Muscle of arm (tissue), 12 donors: Measurements from ENCODE around the gene IQGAP2. TPM values are rescaled to one million over a fixed set of nuclear protein-coding genes. Genes with fewer than 3 reads are reported as not detected.
"Not testable (repeated sequence)": the region's sequence is repeated elsewhere in the genome, so short reads cannot be mapped to it uniquely, and the experiment has no call there.

Experiments used
- DNase-seq: peaks from one replicate; pipeline ENCODE4 v3.0.0-alpha.2; 2013
- polyA plus RNA-seq, 12 donors: library from polyadenylated mRNA; unstranded; fragments of 120-200 nt; gene quantifications; one replicate each; pipeline ENCODE4 v1.2.1, GENCODE V29; 2013; ENCODE audit not compliant: insufficient read length in 12 of 12

IQGAP2 gene
- polyA plus RNA-seq, 12 donors = 7.7 to 38.7 (median 13.0) TPM; not detected in 1

DNA sequence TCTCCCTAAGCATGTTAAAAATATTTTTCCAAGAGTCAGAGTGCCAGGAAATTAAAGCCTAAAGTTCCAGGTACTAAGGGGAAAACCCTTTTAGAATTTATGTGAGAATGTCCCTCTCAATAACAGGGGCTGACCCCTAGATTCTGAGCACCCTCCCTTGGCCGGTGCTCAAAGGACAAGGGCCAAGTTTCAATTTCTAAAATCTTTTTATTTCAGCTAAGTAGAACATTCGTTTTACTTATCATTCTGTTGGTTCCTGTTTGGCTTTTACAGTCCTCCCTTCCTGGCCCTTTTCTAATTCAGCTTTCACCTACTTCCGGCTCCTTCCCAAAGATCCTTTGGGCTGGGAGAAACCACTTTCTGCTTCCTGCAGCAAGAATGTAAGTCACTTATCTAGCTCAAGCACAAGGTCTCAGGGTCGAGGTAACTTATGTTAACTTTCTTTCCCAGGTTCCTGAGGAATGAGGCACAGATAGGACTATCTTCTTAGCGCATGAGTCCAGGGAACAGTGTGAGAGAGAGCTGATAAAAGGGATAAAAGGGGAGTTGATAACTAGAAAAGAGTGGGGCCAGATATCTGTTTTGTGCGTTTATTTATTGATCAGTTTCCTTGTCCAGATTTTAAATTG lies 254.7 kb downstream of the IQGAP2 start:
- no peak for DNase-seq

DNA sequence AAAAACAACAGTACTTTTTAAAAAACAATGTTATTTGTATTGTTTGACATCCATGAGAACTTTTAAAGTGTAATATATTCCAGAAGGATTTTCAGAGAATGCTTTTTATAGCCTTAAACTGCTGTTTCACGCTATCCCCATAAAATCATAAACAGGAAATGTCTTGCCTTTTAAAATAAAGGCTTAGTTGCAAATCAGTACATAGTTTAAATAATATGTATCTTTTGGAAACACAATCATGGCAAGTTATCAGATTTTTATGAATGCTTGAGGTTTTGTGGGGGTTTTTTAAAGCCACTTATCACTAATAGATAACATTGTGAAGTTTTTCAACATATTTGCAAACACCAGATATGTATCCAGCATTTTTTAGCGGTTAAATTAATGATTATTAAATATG lies 257.3 kb downstream of the IQGAP2 start:
- no peak for DNase-seq

DNA sequence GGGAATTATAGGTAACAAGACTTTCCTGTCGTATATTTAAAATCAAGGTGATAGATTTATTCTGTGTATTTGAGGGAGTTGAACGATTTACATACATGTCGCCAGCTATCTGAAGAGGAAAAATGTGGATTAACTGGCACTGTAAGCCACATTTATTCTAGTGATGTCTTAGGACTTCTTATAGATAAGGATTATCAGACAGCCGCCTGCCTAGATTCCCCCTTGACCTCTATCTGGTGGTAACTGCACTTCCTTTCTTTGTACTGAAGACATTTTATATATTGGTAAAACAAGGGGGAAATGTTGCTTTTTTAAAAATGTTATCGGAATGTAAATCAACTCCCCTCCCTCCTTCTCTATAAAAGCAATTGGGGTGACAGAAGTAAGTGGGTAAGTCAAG lies 259.4 kb downstream of the IQGAP2 start:
- no peak for DNase-seq

DNA sequence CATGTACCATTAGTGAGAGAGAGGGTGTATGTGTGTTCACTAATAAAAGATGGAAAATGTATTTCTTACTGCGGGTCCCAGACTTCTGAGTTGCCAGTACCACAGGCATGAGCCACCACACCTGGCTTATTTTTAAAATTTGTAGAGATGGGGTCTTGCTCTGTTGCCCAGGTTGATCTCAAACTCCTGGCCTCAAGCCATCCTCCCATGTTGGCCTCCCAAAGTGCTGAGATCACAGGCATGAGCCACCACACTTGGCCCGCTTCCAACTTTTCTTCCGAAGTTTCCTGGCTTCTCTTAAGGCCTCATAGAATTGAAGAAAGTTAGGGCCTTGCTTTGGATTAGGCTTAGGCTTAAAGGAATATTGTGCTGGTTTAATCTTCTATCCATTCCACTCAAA lies 260.5 kb downstream of the IQGAP2 start:
- no peak for DNase-seq

DNA sequence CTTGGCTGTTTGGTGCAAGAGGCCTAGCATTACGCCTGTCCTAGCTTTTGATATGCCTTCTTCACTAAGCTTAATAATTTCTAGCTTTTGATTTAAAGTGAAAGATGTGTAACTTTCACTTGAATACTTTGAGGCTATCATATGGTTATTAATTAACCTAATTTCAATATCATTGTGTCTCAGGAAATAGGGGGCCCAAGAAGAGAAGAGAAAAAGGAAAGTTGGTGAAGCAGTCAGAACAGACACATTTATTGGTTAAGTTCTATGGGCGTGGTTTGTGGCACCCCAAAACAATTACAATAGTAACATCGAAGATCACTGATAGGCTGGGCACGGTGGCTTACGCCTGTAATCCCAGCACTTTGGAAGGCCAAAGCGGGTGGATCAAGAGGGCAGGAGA lies 261.0 kb downstream of the IQGAP2 start:
- no peak for DNase-seq

DNA sequence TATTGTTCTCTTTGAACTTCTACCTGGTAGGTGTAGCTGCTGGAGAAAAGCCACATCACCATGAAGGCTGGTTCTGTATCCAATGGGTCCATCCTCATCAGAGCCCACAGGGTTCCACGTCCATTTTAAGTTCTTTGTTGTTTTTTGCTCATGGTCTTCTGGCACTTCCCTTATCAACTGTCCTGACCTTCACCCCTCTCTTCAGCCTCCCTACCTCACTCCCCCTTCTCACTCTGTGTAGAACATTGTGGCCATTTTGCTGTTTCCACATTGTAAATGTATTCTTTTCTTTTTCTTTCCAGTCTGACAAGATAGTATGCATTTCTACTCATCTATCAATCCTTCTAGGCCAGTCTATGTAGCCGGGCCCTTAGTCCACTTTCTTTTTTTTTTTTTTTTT lies 264.4 kb downstream of the IQGAP2 start:
- no peak for DNase-seq

DNA sequence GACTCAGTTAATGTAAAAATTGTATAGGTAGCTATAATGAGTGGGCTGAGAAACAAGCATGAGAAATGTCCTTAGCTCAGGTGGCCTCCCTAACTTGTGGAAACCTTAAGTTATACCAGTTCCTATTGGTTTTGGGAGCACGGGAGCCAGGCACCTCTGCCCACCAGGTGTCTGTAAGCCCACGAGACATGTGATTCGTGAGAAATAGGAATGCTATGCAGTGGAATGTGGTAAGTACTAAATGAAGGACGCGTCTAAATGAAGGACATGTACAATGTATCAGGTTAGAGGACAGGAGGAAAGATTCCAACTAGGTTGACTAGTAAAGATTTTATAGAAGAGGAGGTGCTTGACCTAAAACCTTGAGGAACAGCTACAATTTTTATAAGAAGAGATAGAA lies 266.2 kb downstream of the IQGAP2 start:
- no peak for DNase-seq

DNA sequence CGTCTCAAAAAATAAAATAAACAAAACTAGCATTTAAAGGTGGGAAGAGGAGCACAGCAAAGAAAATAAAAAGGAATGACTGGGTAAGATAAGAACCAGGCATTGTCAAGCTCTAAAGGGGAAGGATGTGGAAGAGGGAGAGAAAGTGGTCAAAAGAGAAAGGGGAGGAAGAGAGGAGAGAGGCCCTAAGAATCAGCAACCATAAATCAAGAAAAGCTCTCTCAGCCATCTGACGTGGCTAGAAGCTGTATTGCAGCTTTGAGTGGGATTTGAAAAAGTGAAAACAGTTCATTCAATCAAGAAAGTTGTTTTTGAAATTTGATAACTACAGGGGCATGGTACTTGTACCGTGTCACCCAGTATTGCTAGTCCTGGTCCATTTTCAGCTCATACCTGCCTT lies 267.4 kb downstream of the IQGAP2 start:
- no peak for DNase-seq

DNA sequence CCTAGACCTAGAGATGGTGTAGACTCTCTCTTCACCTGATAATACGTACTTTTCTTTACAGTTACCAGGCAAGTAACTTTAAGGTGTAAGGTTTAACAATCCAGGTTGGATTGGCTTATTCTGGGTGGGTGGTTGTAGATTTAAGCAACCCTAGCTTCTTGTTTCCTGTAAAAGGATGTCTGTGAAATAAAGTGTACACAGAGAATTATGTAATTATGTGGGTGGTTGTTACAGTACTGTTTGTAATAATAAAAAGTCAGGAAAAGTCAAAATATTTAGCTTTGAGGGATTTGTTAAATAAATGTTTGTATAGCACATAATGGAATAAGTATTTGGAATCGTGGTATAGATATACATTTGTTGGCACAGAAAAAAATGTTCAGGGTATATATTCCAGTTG lies 269.2 kb downstream of the IQGAP2 start:
- DNase-seq = no peak

DNA sequence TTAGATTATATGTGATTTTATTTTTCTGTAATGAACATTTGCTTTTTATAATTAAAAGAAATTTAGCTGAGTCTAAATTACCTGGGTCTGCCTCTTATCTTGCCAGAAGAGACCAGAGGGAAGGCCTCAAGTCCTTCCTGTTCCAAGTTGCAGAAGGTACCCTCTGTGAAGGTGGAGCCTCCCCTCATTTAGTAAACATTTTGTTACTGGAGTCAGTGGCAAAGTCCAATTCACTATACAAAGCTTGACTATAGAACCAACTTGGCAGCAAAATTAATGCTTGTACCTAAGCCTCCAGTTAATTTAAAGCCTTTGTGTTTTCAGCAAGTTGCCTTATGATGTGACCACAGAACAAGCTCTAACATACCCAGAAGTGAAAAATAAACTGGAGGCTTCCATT lies 270.0 kb downstream of the IQGAP2 start:
- DNase-seq = no peak

DNA sequence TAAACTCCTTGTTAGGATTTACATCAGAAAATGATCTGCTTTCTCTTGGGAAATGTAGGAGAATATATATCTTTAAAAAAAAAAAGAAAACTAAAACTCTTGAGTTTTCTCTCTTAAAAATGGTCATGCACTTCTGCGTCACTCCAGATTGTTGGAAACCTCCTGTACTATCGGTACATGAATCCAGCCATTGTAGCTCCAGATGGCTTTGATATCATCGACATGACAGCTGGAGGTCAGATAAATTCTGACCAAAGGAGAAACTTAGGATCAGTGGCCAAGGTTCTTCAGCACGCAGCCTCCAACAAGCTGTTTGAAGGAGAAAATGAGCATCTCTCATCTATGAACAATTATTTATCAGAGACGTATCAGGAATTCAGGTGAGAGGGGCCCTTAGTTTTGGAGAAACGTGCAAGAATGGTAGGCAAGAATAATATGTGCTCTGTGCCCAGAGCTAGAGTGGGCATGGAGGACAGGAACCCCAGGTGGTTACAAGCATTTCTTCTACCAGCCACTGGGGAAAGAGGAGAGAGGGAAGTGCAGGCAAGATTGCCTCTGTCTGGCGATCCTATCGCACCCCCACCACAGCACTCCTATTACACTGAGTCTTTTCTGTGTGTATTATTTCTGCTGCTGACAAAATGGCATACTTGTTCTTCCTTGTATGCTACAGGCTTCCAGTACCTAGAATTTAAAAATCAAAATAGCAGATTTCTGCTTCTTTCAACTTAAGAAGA lies 271.4 kb downstream of the IQGAP2 start:
- no peak for DNase-seq

DNA sequence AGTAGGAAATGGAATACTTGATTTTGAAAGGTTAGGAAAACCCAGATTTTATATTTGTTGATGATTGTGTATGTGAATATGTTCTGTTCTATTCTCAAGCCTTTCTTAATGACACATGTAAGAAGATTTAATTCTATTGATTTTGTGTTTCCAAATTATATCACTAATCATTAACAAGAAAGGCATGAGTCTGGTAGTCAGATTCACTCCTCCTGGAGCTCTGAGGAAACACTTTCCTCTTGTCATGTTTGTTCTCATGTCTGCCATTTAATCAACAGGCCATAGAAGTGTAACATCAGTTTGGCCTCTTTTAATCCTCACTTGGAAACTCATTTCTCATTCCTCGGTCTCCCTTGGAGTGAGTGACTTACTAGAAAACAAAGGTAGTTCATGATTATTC lies 272.3 kb downstream of the IQGAP2 start:
- no peak for DNase-seq

DNA sequence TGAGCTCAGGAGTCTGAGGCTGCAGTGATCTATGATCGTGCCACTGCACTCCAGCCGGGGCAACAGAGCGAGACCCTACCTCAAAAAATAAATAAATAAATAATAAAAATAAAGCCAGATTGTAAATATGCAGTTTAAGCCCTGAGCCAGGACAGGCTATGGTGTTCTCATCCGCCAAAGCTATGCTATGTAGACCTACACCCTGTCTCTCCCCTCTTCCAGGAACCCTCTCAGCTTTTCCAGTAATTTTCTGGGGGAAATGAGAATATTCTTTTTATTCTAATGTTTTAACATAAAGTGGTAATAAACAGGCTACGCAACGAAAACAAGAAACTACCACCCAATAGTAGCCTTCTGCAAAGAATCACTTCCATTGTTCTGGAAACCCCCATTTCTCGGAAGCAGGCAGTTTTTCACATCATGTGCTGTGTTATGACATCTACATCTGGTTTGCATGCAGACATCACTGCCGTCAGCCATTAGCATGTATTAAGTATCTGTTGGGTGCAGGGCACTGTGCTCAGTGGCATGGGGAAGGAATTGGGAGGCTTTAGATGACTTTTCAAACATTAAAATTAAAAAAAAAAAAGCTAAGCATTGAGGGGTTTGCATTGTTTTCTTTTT lies 274.9 kb downstream of the IQGAP2 start:
- DNase-seq = no peak

DNA sequence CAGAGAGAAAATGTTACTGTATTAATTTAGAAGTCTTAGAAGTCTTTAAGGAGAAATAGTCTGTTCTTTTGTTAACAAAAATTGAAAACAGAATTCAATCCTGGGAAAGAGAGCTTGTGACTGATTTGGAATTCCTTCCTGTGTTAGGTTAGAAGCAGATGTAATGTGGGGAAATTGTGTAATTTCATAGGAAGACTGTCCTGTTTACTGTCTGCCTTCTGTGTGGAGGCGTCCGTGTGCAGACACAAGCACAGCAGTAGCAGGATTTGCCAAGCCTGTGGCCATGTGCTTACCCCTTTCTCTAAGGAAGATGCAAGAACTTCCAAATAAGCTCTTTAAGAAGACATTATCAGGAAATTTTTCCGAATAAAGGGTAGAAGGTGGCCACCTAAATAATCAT lies 276.1 kb downstream of the IQGAP2 start:
- DNase-seq = no peak

DNA sequence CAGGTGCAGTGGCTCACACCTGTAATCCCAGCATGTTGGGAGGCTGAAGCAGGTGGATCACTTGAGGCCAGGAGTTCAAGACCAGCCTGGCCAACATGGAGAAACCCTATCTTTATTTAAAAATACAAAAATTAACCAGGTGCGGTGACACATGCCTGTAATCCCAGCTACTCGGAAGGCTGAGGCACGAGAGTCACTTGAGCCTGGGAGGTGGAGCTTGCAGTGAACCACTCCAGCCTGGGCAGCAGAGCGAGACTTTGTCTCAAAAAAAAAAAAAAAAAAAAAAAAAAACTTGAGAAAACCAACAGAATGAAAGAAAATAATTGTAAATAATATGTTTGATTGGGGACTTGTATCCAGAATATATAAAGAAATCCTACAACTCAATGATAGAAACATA lies 277.7 kb downstream of the IQGAP2 start:
- not testable (repeated sequence) for DNase-seq

DNA sequence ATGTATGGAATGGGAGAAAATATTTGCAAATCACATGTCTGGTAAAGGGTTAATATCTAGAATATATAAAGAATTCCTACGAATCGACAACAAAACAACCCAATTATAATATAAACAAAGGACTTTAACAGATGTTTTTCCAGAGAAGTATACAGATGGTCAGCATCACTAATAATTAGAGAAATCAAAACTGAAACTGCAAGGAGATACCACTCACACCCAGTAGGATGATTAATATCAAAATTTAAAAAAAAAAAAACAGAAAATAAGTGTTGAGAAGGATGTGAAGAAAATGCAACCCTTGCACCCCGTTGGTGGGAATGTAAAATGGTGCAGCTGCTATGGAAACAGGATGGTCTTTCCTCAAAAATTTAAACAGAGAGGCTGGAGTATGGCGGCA lies 278.2 kb downstream of the IQGAP2 start:
- no peak for DNase-seq

DNA sequence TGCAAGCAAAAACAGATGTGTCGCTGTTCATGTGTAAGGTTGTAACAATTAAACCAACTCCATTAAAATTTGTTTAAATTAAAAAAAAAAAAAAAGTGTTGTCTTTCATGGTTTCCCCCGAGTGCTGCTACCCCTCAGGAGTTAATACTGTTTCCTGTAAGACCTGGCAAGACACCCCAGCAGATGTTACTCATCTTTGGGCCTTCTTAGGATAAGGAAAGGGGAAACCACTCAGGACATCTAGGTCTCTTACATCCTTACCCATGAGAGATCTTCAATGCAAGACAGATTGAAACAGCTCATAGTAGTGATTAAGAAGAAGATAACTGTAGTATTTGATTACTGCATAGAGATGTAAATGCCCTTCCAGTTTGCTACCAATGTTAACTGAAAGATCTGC lies 279.3 kb downstream of the IQGAP2 start:
- DNase-seq = no peak

DNA sequence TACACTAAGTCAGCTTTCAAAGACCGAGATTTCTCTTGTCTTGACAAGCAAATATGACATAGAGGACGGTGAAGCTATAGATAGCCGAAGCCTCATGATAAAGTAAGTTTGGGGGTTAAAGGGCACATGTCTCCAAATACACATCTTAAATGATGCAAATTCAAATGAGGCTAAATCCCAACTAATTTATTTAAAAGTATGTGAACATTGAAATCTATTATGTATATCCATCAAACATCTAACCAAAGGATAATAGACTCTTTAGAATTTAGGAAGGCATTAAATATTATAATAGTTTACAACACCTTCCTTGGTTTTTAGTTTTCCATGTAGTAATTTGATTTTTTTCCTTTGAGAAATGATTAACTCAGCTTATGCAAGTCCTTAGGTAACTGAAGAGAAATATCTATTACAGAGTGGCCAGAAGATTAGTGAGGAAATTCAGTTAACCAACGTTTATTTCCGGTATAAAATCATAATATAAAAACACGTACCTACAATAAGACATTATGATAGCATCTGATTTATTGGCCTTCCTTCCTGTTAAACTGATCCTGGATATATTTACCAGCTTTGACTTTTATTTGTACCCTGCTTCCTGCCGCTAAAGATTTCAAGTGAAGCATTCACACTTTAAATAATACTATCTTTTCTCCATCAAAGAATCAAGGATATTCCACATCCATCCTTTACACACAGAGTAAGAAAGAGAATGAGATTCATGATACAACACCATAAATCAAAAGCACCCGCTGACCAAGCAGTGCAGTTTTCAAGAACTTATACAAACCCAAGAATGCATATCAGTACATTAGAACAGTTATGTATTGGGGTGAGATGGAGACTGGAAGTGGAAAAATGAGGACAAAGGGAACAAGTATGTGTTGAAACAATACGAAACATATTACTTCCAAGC lies 281.0 kb downstream of the IQGAP2 start:
- no peak for DNase-seq

DNA sequence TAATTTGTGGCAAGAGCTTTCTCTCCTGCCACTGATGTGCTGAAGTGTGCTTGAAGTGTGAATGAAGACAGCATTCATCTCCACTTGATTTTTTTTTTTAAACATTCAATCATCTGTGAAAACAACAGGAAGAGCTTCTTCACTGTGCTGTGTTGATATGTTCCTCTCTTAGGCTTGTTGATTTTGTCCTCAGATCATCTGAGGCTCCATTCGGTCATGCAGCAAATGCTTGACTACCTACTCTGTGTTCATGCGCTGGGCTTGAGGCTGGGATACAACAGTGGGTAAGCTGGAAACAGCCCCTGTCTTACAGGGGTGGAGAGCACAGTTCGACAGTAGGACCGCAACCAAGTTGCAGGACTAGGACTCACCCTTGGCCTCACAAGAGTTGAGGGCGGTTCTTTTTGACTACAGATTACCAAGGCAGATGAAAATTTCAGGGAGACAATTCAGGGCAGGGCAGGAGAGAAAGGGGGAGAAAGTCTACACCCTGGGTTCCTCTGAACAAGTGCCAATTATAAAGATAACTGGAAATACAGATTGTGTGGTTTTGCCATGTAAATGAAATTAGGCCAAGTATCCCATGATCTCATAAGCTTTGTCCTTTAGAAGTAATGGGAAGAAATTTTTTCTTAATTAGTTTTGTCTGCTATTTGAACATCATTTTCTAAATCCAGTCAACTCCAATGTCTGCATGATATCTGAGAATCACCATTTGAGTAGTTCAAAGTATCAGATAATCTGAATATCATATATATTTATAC lies 281.9 kb downstream of the IQGAP2 start:
- no peak for DNase-seq

DNA sequence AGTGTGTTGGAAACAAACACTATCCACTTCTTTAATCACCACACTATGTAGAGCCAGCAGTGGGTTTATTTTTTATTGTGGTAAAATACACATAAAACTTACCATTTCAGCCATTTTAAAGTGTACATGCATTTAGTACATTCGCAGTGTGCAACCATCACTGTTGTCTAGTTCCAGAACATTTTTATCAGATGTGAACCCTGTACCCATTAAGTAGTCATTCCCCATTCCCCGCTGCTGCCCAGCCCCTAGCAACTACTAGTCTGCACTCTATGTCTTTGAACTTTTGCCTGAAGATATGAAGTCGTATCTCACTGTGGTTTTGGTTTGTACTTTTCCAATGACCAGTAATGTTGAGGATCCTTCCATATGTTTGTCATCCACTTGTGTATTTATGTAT lies 282.6 kb downstream of the IQGAP2 start:
- DNase-seq = no peak

DNA sequence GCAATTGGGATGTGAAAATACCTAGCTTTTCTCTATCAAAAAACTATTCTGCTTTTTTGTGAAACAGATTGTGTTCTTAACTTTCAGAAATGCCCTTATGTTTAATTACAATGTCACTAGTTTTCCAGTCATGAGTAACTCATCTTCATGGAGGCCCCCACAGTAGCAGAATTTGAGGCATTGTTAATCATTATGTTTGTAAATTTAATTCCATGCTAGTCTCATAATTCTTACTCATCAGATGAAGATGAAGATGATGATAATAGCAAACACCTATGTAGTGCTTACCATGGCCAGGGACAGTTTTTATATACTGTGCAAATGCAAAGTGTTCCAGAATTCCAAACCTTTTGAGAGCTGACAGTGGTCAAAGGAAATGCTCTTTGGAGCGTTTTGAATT lies 285.1 kb downstream of the IQGAP2 start:
- DNase-seq = no peak

DNA sequence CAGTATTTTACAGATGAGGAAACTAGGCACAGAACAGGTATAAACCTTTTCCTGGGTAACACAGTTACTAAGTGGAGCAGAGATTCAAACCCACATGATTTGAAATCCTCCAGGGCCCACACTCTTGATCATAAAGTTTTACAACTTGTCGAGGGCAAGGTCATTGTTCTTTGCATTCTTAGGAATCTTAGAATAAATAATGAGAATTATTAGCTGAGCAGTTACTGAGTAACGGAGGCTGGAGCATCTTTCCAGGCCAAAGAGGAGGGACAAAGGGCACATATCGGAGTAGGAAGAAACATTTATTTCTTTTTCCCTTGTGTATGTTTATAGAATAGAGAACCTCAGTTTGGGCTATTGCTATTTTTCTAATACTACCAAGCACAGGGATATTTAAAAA lies 285.8 kb downstream of the IQGAP2 start:
- DNase-seq = no peak
